GM18873 (cell line): ENCODE results near the gene CAPN13.
"Not testable (repeated sequence)": the region's sequence is repeated elsewhere in the genome, so short reads cannot be mapped to it uniquely, and the experiment has no call there.

Source experiments
- ATAC-seq: cut with Tn5 transposase; IDR thresholded peaks from one replicate; pipeline ENCODE4 v1.9.1; 2021; ENCODE audit warnings: mild to moderate bottlenecking, moderate library complexity, moderate number of reproducible peaks; ENCODE audit not compliant: unreplicated experiment, low FRiP score

The CAPN13 gene

GRCh38 chr2:30706534-30707303, 100.5 kb downstream of the CAPN13 start:
- ATAC-seq = no peak

- ATAC-seq = no peak
Measured at GRCh38 chr2:30705711-30706533, 101.3 kb downstream of the CAPN13 start.

GRCh38 chr2:30705056-30705455, 102.2 kb downstream of the CAPN13 start:
- ATAC-seq = no peak

- no peak for ATAC-seq
Measured at GRCh38 chr2:30704309-30705020, 102.8 kb downstream of the CAPN13 start.

GRCh38 chr2:30702694-30703093, 104.6 kb downstream of the CAPN13 start:
- no peak for ATAC-seq

GRCh38 chr2:30701782-30702181, 105.5 kb downstream of the CAPN13 start:
- no peak for ATAC-seq

GRCh38 chr2:30697242-30698103, 109.8 kb downstream of the CAPN13 start:
- ATAC-seq = not testable (repeated sequence)

GRCh38 chr2:30695749-30696148, 111.5 kb downstream of the CAPN13 start:
- no peak for ATAC-seq

GRCh38 chr2:30694286-30695055, 112.8 kb downstream of the CAPN13 start:
- ATAC-seq = no peak

- no peak for ATAC-seq
Measured at GRCh38 chr2:30693821-30694281, 113.4 kb downstream of the CAPN13 start.

- no peak for ATAC-seq
Measured at GRCh38 chr2:30692829-30693275, 114.4 kb downstream of the CAPN13 start.

GRCh38 chr2:30691948-30692828, 115.1 kb downstream of the CAPN13 start:
- ATAC-seq = no peak

- ATAC-seq = no peak
Measured at GRCh38 chr2:30691091-30691947, 115.9 kb downstream of the CAPN13 start.

- no peak for ATAC-seq
Measured at GRCh38 chr2:30690126-30690561, 117.1 kb downstream of the CAPN13 start.

GRCh38 chr2:30689496-30690125, 117.6 kb downstream of the CAPN13 start:
- ATAC-seq = no peak

- no peak for ATAC-seq
Measured at GRCh38 chr2:30688956-30689401, 118.3 kb downstream of the CAPN13 start.

GRCh38 chr2:30686669-30687068, 120.6 kb downstream of the CAPN13 start:
- no peak for ATAC-seq
